Colonic mucosa (tissue), 4 donors: ENCODE data around the gene SKAP2. TPM values are rescaled to one million over a fixed set of nuclear protein-coding genes. Genes with fewer than 3 reads are reported as not detected.

Experiments used
- DNase-seq: peaks from one replicate; pipeline ENCODE4 v3.0.0-alpha.2; 2020
- H3K27ac ChIP-seq: fragments of 200-600 bp; one replicate; pipeline ENCODE4 v1.8.0; 2021
- H3K27me3 ChIP-seq: fragments of 200-600 bp; one replicate; pipeline ENCODE4 v1.8.0; 2021
- H3K36me3 ChIP-seq: fragments of 200-600 bp; one replicate; pipeline ENCODE4 v1.8.0; 2021
- H3K4me1 ChIP-seq: fragments of 200-600 bp; one replicate; pipeline ENCODE4 v1.8.0; 2021; ENCODE audit warnings: mild to moderate bottlenecking
- H3K4me3 ChIP-seq: fragments of 200-600 bp; one replicate; pipeline ENCODE4 v1.8.0; 2021
- H3K9ac ChIP-seq, 2 donors: one replicate each; pipeline ENCODE4 v1.7.0; 2013; ENCODE audit warnings: control low read depth in 2 of 2, low read depth in 2 of 2, low read length in 2 of 2
- H3K9me3 ChIP-seq: fragments of 200-600 bp; one replicate; pipeline ENCODE4 v1.8.0; 2021
- CTCF ChIP-seq: fragments of 200-600 bp; IDR thresholded peaks from one replicate; pipeline ENCODE4 v1.8.0; 2022; ENCODE audit warnings: antibody characterized with exemption, mild to moderate bottlenecking
- intact Hi-C: fragments of 100-400 bp; cut with DNase I; formaldehyde crosslinking; loops from one replicate; pipeline ENCODE4 v1.14.1; 2022
- total RNA-seq, 2 donors: library from RNA; stranded (reverse); fragmentation: NEBNext Ultra II Directional in 1 of 2; extraction: Animal tissue kit (Norgen Biotek cat#: 25700) in 1 of 2; gene quantifications; one replicate each; pipeline ENCODE4 v1.2.1, GENCODE V29; 2021
- donor health status: healthy.
- donor health status: DM: no; HTN: no; CAD: no.
- donor health status: DM: no; HTN: no; CAD: no.

SKAP2 gene
- total RNA-seq, 2 donors from 2014 or later, result 41.6 to 46.9 TPM

- Histone ChIP-seq H3K4me3 (no peak overlapping the region), H3K27me3 (no peaks in the 10 kb centered on the region), H3K36me3 (no peaks in the 10 kb centered on the region), H3K9me3 (no peaks in the 10 kb centered on the region), H3K4me1 (no peaks in the 10 kb centered on the region), H3K9ac (no peak overlapping the region), H3K27ac (no peak overlapping the region)
- DNase-seq, result no peak
- intact Hi-C loops, result no loop called here
- no peak for TF ChIP-seq CTCF
Observed at GRCh38 chr7:26879671-26880070, 15.3 kb upstream of the SKAP2 start.

DNA sequence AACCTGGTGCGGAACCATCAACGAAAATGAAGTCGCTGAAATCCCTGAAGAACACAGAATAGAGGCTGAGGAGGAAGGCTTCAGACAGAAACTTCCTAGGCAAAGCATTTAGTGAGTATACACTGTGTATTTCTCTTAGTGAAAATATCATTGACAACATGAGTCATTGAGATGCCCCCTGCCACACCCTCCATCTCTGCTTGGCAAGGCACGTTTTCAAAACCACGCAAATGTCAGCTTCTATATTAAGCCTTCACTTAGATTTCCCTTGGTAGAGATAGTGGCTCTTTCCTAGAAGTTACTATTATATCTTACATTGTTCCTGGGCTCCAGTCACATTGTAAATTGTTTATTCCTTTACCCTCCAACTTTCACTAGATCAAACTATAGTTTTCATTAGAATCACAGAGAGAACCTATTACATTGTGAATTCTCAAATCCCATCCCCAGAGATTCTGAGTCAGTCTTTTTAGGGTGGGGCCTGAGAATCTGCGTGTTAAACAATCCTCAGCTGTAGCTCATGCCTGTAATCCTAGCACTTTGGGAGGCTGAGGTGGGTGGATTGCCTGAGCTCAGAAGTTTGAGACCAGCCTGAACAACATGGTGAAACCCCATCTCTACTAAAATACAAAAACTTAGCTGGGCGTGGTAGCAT is 4.6 kb upstream of the SKAP2 start:
- intact Hi-C loops, result no loop called here
- H3K27ac ChIP-seq, result no peak overlapping the region
- H3K36me3 ChIP-seq, result no peaks in the 10 kb centered on the region
- H3K9ac ChIP-seq, result no peak overlapping the region
- no peaks in the 10 kb centered on the region for H3K9me3 ChIP-seq
- no peaks in the 10 kb centered on the region for H3K27me3 ChIP-seq
- DNase-seq, result no peak
- TF ChIP-seq CTCF, result no peak
- H3K4me3 ChIP-seq, result no peak overlapping the region
- H3K4me1 ChIP-seq, result no peaks in the 10 kb centered on the region

DNA sequence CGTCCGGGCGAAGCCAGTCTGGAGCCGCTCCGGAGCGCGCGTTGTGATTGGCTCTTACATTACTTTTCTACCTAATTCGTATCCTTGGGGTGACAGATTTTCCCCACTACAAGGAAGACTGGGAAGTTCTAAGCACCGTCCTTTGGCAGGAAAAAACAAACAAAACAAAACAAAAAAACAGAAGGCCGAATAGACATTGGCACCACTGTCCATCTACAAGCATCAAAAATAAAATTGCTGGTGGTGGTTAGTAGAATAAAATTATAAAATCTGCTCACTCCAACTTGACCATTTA is 651 bp upstream of the SKAP2 start:
- no peaks in the 10 kb centered on the region for H3K36me3 ChIP-seq
- H3K27me3 ChIP-seq, result no peaks in the 10 kb centered on the region
- no peaks in the 10 kb centered on the region for H3K4me1 ChIP-seq
- peak overlapping the region; percentile 41 for H3K4me3 ChIP-seq
- peak overlapping the region; percentile 60 to 99 for H3K9ac ChIP-seq
- no peak for TF ChIP-seq CTCF
- intact Hi-C loops, result no loop called here
- H3K9me3 ChIP-seq, result no peaks in the 10 kb centered on the region
- no peak for DNase-seq
- peak overlapping the region; percentile 98 for H3K27ac ChIP-seq

DNA sequence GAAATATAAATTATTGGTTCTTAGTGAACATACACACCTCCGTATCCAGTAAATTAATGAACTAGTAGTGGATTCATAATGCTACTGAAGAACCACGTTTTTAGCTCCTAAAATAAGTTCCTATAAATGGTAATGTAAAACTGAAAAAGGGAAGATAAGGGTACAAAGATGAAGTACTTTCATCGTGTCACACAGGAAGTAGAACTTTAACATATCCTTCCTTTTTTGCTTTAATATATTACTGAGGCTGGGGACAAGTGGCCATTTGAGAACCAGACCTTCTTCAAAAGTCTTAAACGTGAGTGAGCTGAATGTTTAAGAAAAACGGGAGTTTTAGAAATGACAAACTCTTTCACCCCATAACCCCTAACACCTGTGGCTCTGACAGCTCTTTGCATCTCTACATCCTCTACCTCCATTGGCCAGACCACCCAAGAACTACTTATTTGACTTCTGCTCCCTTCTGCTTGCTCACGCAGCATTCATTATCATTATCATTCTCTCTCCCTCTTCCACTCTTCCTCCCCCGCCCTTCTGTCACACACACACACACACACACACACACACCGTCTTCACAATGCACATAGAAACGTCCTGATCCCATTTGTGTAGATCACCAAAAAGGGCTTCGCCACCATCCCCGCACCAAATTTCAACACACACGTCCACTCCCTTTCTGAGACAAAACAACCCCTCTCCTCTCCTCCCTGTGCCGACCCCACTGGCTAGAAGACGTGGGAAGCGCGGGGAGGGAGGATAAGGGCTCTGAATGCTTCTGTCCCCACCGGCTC is 677 bp downstream of the SKAP2 start:
- Histone ChIP-seq H3K4me1 (no peaks in the 10 kb centered on the region), H3K9ac (peak overlapping the region; percentile 96 to 99), H3K4me3 (peak overlapping the region; percentile 48), H3K9me3 (no peaks in the 10 kb centered on the region), H3K27ac (peak overlapping the region; percentile 98), H3K27me3 (no peaks in the 10 kb centered on the region), H3K36me3 (no peaks in the 10 kb centered on the region)
- DNase-seq, result no peak
- TF ChIP-seq CTCF, result no peak
- intact Hi-C loops, result loop anchor here (5.0 kb wide), 1 partner anchor 234 kb away; the partner anchor contains the start of gene HOXA1

- H3K27me3 ChIP-seq, result no peaks in the 10 kb centered on the region
- peak overlapping the region; percentile 98 for H3K27ac ChIP-seq
- no peak for DNase-seq
- H3K36me3 ChIP-seq, result no peaks in the 10 kb centered on the region
- H3K9ac ChIP-seq, result peak overlapping the region in 1 of 2 donors; percentile 99
- no peak for TF ChIP-seq CTCF
- no peak overlapping the region for H3K4me3 ChIP-seq
- no peaks in the 10 kb centered on the region for H3K4me1 ChIP-seq
- no peaks in the 10 kb centered on the region for H3K9me3 ChIP-seq
- intact Hi-C loops, result loop anchor here (5.0 kb wide), 1 partner anchor 234 kb away; the partner anchor contains the start of gene HOXA1
Observed at GRCh38 chr7:26862834-26863233, 1.6 kb downstream of the SKAP2 start.
